Karpas-422 (cell line): Measurements from ENCODE around the gene ERBB2. TPM values are rescaled to one million over a fixed set of nuclear protein-coding genes. Genes with fewer than 3 reads are reported as not detected.
"Not testable (repeated sequence)": the region's sequence is repeated elsewhere in the genome, so short reads cannot be mapped to it uniquely, and the experiment has no call there.

Source experiments
- DNase-seq: peaks from one replicate; pipeline ENCODE4 v3.0.0-alpha.2; 2015
- H2AFZ ChIP-seq: fragments of 200-600 bp; sonication (generic); 2 replicates; pipeline ENCODE4 v1.6.1; 2014; ENCODE audit warnings: antibody characterized with exemption, low read length, mixed read lengths
- H3K27ac ChIP-seq: fragments of 200-600 bp; sonication (generic); 2 replicates; pipeline ENCODE4 v1.5.1; 2014; ENCODE audit warnings: mild to moderate bottlenecking, low read length, moderate library complexity
- H3K27me3 ChIP-seq: fragments of 200-600 bp; sonication (generic); 2 replicates; pipeline ENCODE4 v1.6.1; 2014; ENCODE audit warnings: low read length, mixed read lengths
- H3K36me3 ChIP-seq: fragments of 200-600 bp; sonication (generic); 2 replicates; pipeline ENCODE4 v1.6.1; 2014; ENCODE audit warnings: low read length, mixed read lengths; ENCODE audit not compliant: insufficient read depth
- H3K4me1 ChIP-seq: fragments of 200-600 bp; sonication (generic); 2 replicates; pipeline ENCODE4 v1.6.1; 2014; ENCODE audit warnings: mild to moderate bottlenecking, low read length, mixed read lengths
- H3K4me2 ChIP-seq: fragments of 200-600 bp; sonication (generic); 2 replicates; pipeline ENCODE4 v1.6.1; 2014; ENCODE audit warnings: low read length, low read depth, mild to moderate bottlenecking; ENCODE audit not compliant: poor library complexity, severe bottlenecking
- H3K4me3 ChIP-seq: fragments of 200-600 bp; sonication (generic); 2 replicates; pipeline ENCODE4 v1.5.1; 2014; ENCODE audit warnings: mild to moderate bottlenecking, antibody characterized with exemption, low read length, mixed read lengths
- H3K79me2 ChIP-seq: fragments of 200-600 bp; sonication (generic); 2 replicates; pipeline ENCODE4 v1.6.1; 2014; ENCODE audit warnings: mild to moderate bottlenecking, low read length, mixed read lengths
- H3K9ac ChIP-seq: fragments of 200-600 bp; sonication (generic); 2 replicates; pipeline ENCODE4 v1.6.0; 2014; ENCODE audit warnings: low read length
- H3K9me2 ChIP-seq: fragments of 200-600 bp; sonication (generic), shearing (Covaris generic); replicated peaks from 2 replicates; pipeline ENCODE4 v1.6.0; 2014; ENCODE audit warnings: mild to moderate bottlenecking, low read length, moderate library complexity; ENCODE audit not compliant: insufficient read depth
- H3K9me3 ChIP-seq: fragments of 300-700, 200-600 bp; sonication (generic); 2 replicates; pipeline ENCODE4 v1.6.1; 2014; ENCODE audit warnings: low read length, mixed read lengths
- H4K20me1 ChIP-seq: fragments of 200-600 bp; sonication (generic); 2 replicates; pipeline ENCODE4 v1.6.1; 2014; ENCODE audit warnings: mild to moderate bottlenecking, antibody characterized with exemption, low read length, low read depth; ENCODE audit not compliant: insufficient read depth
- total RNA-seq: library from RNA; depleted of rRNA; stranded (reverse); fragments of >200 nt; shearing (Covaris generic); gene quantifications from 2 replicates; pipeline ENCODE4 v1.2.3, GENCODE V29; 2014; ENCODE audit warnings: low replicate concordance

The ERBB2 gene
- total RNA-seq, 1 experiment from 2014 or later, result 7.3 TPM

GRCh38 chr17:39709998-39710964 is 10.4 kb downstream of the ERBB2 start:
- no peaks in the 10 kb centered on the region for H3K9me2 ChIP-seq
- DNase-seq, result no peak
- peaks cover 7% of the 10 kb centered on the region for H3K4me1 ChIP-seq
- H3K4me2 ChIP-seq, result no peak overlapping the region
- H4K20me1 ChIP-seq, result no peaks in the 10 kb centered on the region
- no peak overlapping the region for H3K4me3 ChIP-seq
- H3K9ac ChIP-seq, result no peak overlapping the region
- H3K9me3 ChIP-seq, result no peaks in the 10 kb centered on the region
- H3K79me2 ChIP-seq, result no peaks in the 10 kb centered on the region
- H3K36me3 ChIP-seq, result no peaks in the 10 kb centered on the region
- H2AFZ ChIP-seq, result no peak overlapping the region
- H3K27ac ChIP-seq, result no peak overlapping the region
- no peaks in the 10 kb centered on the region for H3K27me3 ChIP-seq

GRCh38 chr17:39711071-39711470 is 11.2 kb downstream of the ERBB2 start:
- not testable (repeated sequence) for H3K79me2 ChIP-seq, H4K20me1 ChIP-seq, H3K9ac ChIP-seq, H3K27me3 ChIP-seq, H3K9me3 ChIP-seq, H2AFZ ChIP-seq, H3K36me3 ChIP-seq, H3K9me2 ChIP-seq, H3K4me2 ChIP-seq, H3K4me3 ChIP-seq, H3K27ac ChIP-seq, H3K4me1 ChIP-seq, DNase-seq

- no peaks in the 10 kb centered on the region for H4K20me1 ChIP-seq
- no peak overlapping the region for H2AFZ ChIP-seq
- peaks cover 7% of the 10 kb centered on the region for H3K4me1 ChIP-seq
- no peak overlapping the region for H3K9ac ChIP-seq
- H3K27ac ChIP-seq, result no peak overlapping the region
- H3K4me3 ChIP-seq, result no peak overlapping the region
- no peaks in the 10 kb centered on the region for H3K27me3 ChIP-seq
- H3K4me2 ChIP-seq, result no peak overlapping the region
- no peaks in the 10 kb centered on the region for H3K79me2 ChIP-seq
- H3K9me2 ChIP-seq, result no peaks in the 10 kb centered on the region
- no peak for DNase-seq
- no peaks in the 10 kb centered on the region for H3K36me3 ChIP-seq
- H3K9me3 ChIP-seq, result no peaks in the 10 kb centered on the region
These were observed 12.0 kb downstream of the ERBB2 start for GRCh38 chr17:39711851-39712250.

- H3K4me3 ChIP-seq, result no peak overlapping the region
- no peaks in the 10 kb centered on the region for H3K36me3 ChIP-seq
- no peaks in the 10 kb centered on the region for H3K9me2 ChIP-seq
- no peaks in the 10 kb centered on the region for H3K27me3 ChIP-seq
- H3K9ac ChIP-seq, result no peak overlapping the region
- H4K20me1 ChIP-seq, result no peaks in the 10 kb centered on the region
- peaks cover under 1% of the 10 kb centered on the region for H3K4me1 ChIP-seq
- H3K4me2 ChIP-seq, result no peak overlapping the region
- H3K27ac ChIP-seq, result no peak overlapping the region
- H3K79me2 ChIP-seq, result no peaks in the 10 kb centered on the region
- no peaks in the 10 kb centered on the region for H3K9me3 ChIP-seq
- H2AFZ ChIP-seq, result no peak overlapping the region
- DNase-seq, result no peak
These were observed 14.4 kb downstream of the ERBB2 start for GRCh38 chr17:39714234-39714633.

- Histone ChIP-seq H3K4me1 (no peaks in the 10 kb centered on the region), H4K20me1 (no peaks in the 10 kb centered on the region), H3K36me3 (no peaks in the 10 kb centered on the region), H3K4me3 (no peak overlapping the region), H3K9ac (no peak overlapping the region), H3K9me2 (no peaks in the 10 kb centered on the region), H2AFZ (no peak overlapping the region), H3K27ac (no peak overlapping the region), H3K27me3 (no peaks in the 10 kb centered on the region), H3K9me3 (no peaks in the 10 kb centered on the region), H3K4me2 (no peak overlapping the region), H3K79me2 (no peaks in the 10 kb centered on the region)
- DNase-seq, result no peak
These were observed 15.7 kb downstream of the ERBB2 start for GRCh38 chr17:39715375-39716072.

DNA sequence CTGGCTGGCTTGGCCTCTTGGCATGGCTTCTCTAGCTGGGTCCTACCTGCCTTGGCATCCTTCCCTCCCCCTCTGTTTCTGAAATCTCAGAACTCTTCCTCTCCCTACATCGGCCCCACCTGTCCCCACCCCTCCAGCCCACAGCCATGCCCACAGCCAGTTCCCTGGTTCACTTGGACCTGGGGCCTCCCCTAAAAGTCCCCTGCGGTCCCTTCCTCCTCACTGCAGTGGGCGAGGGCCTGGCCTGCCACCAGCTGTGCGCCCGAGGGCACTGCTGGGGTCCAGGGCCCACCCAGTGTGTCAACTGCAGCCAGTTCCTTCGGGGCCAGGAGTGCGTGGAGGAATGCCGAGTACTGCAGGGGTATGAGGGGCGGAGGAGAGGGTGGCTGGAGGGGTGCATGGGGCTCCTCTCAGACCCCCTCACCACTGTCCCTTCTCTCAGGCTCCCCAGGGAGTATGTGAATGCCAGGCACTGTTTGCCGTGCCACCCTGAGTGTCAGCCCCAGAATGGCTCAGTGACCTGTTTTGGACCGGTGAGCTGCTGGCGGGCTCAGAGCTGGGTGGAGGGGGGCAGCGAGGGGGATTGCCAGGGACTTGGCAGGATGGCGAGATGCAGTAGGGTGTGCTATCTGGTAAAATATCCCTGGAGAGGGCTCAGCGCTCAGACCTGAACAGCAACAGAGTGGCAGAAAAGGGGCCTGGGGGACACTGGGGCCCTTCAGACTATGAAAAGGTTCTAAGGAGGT is 16.4 kb downstream of the ERBB2 start:
- DNase-seq, result no peak
- Histone ChIP-seq H3K27me3 (no peaks in the 10 kb centered on the region), H3K36me3 (no peaks in the 10 kb centered on the region), H2AFZ (no peak overlapping the region), H3K4me3 (no peak overlapping the region), H3K9me3 (no peaks in the 10 kb centered on the region), H3K4me2 (no peak overlapping the region), H3K27ac (no peak overlapping the region), H3K9ac (no peak overlapping the region), H3K9me2 (no peaks in the 10 kb centered on the region), H3K79me2 (no peaks in the 10 kb centered on the region), H4K20me1 (no peaks in the 10 kb centered on the region), H3K4me1 (no peaks in the 10 kb centered on the region)

DNA sequence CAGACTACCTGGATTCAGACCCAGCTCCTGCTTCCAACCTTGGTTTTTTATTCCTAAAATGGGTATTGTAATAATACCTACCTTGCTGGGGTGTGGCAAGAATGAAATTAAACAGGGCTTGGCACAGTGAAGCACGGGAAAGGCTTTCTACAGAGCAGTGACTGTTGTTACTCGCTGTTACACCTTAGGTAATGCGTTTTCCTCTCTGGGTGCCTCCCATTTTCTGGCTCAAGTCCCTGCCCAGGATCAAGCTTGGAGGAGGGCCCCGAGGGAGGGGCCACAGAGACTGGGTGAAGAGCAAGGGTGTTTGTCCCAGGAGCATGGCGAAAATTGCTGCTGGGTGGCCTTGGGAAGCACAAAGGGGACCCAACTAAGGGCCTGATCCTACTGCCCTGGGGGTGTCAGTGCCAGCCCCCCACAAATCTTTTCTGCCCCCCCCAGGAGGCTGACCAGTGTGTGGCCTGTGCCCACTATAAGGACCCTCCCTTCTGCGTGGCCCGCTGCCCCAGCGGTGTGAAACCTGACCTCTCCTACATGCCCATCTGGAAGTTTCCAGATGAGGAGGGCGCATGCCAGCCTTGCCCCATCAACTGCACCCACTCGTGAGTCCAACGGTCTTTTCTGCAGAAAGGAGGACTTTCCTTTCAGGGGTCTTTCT is 17.1 kb downstream of the ERBB2 start:
- no peak overlapping the region for H3K9ac ChIP-seq
- H3K27me3 ChIP-seq, result no peaks in the 10 kb centered on the region

More for the DNA sequence above, 17.1 kb downstream of the ERBB2 start:
- Histone ChIP-seq H3K4me1 (no peaks in the 10 kb centered on the region), H2AFZ (no peak overlapping the region), H3K4me2 (no peak overlapping the region), H4K20me1 (no peaks in the 10 kb centered on the region), H3K9me2 (no peaks in the 10 kb centered on the region), H3K4me3 (no peak overlapping the region), H3K9me3 (no peaks in the 10 kb centered on the region), H3K79me2 (no peaks in the 10 kb centered on the region), H3K27ac (no peak overlapping the region), H3K36me3 (no peaks in the 10 kb centered on the region)
- DNase-seq, result no peak
